ENCODE measurements around the gene MALL.

DNA sequence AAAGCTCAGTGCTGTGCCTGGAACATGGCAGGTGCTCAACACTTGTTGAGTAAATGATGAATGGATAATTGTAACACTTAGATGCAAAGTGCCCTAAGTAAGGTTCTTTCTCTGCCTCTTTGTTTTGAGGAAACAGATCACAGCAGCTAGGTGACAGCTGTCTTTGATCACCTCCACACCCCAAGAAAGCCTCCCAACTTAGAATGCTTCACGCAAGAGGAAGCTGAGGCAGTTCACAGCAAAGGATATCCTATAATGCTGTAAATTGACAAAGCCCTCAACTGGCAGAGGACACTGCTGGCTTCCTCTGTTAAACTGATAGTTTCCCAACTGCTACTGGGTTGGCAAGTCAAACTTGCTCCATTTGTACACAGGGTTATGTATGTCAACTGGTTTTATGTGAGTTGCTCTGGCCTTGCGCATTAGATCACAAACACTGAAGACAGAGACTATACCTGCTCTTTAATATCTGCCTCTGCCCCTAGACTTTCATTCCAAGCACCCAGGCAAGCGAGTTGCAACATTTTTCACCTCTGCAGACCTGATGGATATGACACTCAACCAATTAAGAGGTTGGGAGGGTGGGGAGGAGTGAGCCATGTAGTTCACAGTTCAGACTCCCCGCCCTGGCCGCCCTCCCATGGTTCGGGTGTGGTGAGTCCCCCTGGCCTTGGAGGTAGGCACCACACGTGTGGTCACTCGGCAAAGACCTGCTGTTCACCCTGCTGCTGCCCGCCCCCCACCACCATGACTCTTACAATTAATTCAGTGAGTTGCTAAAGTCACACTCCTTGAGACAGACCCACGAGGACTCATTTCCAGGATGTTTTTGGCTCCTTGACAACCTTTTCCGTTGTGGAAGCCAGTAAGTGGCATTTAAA lies 4.8 kb upstream of the MALL start:
- no peak for TF ChIP-seq CTCF (IDR thresholded peaks at IDR 0.05; ENCODE audit: low read depth, low read length, missing input control)
- TF ChIP-seq, protein P1, sequence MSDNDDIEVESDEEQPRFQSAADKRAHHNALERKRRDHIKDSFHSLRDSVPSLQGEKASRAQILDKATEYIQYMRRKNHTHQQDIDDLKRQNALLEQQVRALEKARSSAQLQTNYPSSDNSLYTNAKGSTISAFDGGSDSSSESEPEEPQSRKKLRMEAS (IDR thresholded peaks at IDR 0.05), result no peak
- no peak for TF ChIP-seq YY1 (IDR thresholded peaks at IDR 0.05)
- no peak for TF ChIP-seq RAD21 (IDR thresholded peaks at IDR 0.05)
- TF ChIP-seq JUND (IDR thresholded peaks at IDR 0.05), result no peak
- no peak for TF ChIP-seq HNF4G (IDR thresholded peaks at IDR 0.05)
- no peak for TF ChIP-seq TAF1 (conservative IDR thresholded peaks at IDR 0.05)
- no peak for TF ChIP-seq EGR1 (IDR thresholded peaks at IDR 0.05; ENCODE audit: low read depth in 2 of 2)

Measured in liver (tissue), 3 donors.